ENCODE measurements around the gene TGFBR2. TPM values are rescaled to one million over a fixed set of nuclear protein-coding genes. Genes with fewer than 3 reads are reported as not detected.

Gene TGFBR2
- total RNA-seq, 1 experiment from 2014 or later = 22.5 TPM

DNA sequence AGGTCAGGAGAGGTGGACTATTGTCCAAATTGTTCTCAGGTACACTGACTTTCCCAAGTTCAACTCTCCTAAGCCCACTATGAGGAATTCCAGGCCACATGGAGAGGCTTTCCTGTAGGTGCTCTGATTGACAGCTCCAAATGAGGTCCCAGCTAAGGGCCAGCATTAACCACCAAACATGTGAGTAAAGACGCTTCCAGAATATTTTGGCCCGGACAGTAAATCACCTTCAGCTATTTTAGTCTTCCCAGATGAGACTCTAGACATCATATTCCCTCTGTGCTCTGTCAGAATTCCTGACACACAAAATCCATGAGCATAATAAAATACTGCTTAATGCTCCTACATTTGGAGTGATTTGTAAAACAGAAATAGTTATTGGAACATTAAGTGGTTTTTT is 135.5 kb downstream of the TGFBR2 start:
- H3K27me3 ChIP-seq (ENCODE audit: insufficient read depth, low read length) = no peaks in the 10 kb centered on the region
- intact Hi-C loops (cut with micrococcal nuclease) = loop anchor here (10.0 kb wide), 1 partner anchor 547 kb away; no protein-coding TSS in a partner anchor
- no peaks in the 10 kb centered on the region for H4K20me1 ChIP-seq (ENCODE audit: insufficient read depth)
- DNase-seq (ENCODE audit: low read depth, low spot score) = no peak
- H3K9ac ChIP-seq (ENCODE audit: low read length) = no peak overlapping the region
- H3K79me2 ChIP-seq (ENCODE audit: insufficient read depth, low read length) = no peaks in the 10 kb centered on the region
- H3K36me3 ChIP-seq (ENCODE audit: control insufficient read depth in 1 of 2, insufficient read depth in 2 of 2, low read length in 2 of 2) = no peaks in the 10 kb centered on the region
- no peak overlapping the region for H3K4me2 ChIP-seq (ENCODE audit: low read length)
- ChIA-PET CTCF (no interaction called here), POLR2A (no interaction called here), RAD21 (ENCODE audit: low non-redundant PET in 1 of 2, low total read pairs in 2 of 2, uncharacterized antibody in 2 of 2, unreplicated experiment in 2 of 2) (no interaction called here)
- no peak overlapping the region for H2AFZ ChIP-seq (ENCODE audit: low read depth, low read length, poor library complexity, severe bottlenecking)
- no peaks in the 10 kb centered on the region for H3K4me1 ChIP-seq (ENCODE audit: control insufficient read depth in 1 of 2, insufficient read depth in 2 of 2, low read length in 2 of 2)
- no peak overlapping the region for H3K4me3 ChIP-seq (replicated peaks in 1 of 2; ENCODE audit: low read depth in 1 of 2, low read length in 2 of 2)
- TF ChIP-seq FOSL1 (IDR thresholded peaks at IDR 0.05; ENCODE audit: low read depth) = no peak
- no peak for TF ChIP-seq YY1 (IDR thresholded peaks at IDR 0.05; ENCODE audit: extremely low read depth, insufficient replicate concordance, low read depth, low read length)
- TF ChIP-seq SP1 (IDR thresholded peaks at IDR 0.05; ENCODE audit: low read depth) = no peak
- TF ChIP-seq, protein P1, sequence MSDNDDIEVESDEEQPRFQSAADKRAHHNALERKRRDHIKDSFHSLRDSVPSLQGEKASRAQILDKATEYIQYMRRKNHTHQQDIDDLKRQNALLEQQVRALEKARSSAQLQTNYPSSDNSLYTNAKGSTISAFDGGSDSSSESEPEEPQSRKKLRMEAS (IDR thresholded peaks at IDR 0.05) = no peak
- BruUV-seq (replicated peaks) = no TSS peak
- H3K27ac ChIP-seq (ENCODE audit: low read depth, low read length) = no peak overlapping the region
- no peaks in the 10 kb centered on the region for H3K9me2 ChIP-seq (ENCODE audit: insufficient read depth)
- no peak for ATAC-seq
- no peaks in the 10 kb centered on the region for H3K9me3 ChIP-seq (ENCODE audit: control insufficient read depth in 1 of 2, insufficient read depth in 1 of 2, low read depth in 1 of 2, low read length in 2 of 2)

DNA sequence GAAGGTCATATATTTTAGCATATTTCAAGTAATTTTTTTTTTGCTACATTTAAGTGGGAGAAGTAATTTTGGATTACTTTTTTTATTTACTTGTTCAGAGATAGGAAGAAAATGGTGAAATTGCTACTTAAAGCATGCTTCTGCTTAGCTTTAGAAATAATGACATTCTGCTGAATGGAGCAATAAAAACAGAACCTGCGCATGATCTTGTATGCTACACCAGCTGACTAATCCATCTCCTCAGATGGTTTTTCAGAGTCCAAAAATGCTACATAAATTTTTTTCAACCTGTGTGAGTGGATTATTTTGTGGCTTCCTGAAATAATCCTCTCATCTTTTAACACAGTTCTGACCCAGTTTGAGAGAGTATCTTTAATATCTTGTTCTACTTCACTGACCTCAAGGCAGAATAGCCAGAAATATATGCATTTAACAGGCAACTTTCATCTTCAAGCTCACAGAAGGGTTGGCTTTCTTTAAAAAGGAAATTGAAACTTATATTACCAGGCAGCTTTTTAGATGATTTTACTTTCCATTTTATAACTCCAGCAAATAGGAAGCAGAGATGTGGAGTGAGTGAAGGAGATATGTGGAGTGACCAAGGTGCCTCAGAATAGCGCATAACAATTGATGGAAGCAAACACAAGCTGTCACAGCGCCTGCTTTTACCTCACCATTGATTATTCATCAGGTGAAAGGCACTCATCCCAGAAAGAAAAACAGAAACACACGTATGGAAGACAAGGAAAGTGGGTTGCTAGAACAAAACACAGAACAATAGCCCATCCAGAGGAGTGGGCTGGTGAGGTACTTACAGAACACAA is 136.6 kb downstream of the TGFBR2 start:
- no TSS peak for BruUV-seq (replicated peaks)
- CTCF ChIA-PET = interaction anchor here (1.1 kb wide), 1 partner anchor 701 kb away, joined by 3 read pairs; no protein-coding TSS in a partner anchor

More for the DNA sequence above, 136.6 kb downstream of the TGFBR2 start:
- Histone ChIP-seq H3K27ac (ENCODE audit: low read depth, low read length) (no peak overlapping the region), H3K36me3 (ENCODE audit: control insufficient read depth in 1 of 2, insufficient read depth in 2 of 2, low read length in 2 of 2) (no peaks in the 10 kb centered on the region), H2AFZ (ENCODE audit: low read depth, low read length, poor library complexity, severe bottlenecking) (peak overlapping the region; percentile 84), H3K9me3 (ENCODE audit: control insufficient read depth in 1 of 2, insufficient read depth in 1 of 2, low read depth in 1 of 2, low read length in 2 of 2) (no peaks in the 10 kb centered on the region), H4K20me1 (ENCODE audit: insufficient read depth) (no peaks in the 10 kb centered on the region), H3K4me2 (ENCODE audit: low read length) (no peak overlapping the region), H3K4me1 (ENCODE audit: control insufficient read depth in 1 of 2, insufficient read depth in 2 of 2, low read length in 2 of 2) (peaks cover 0 to 4% of the 10 kb centered on the region in 2 experiments; a peak in 1 of 4 replicates), H3K4me3 (replicated peaks in 1 of 2; ENCODE audit: low read depth in 1 of 2, low read length in 2 of 2) (no peak overlapping the region), H3K9ac (ENCODE audit: low read length) (no peak overlapping the region), H3K79me2 (ENCODE audit: insufficient read depth, low read length) (no peaks in the 10 kb centered on the region), H3K9me2 (ENCODE audit: insufficient read depth) (no peaks in the 10 kb centered on the region), H3K27me3 (ENCODE audit: insufficient read depth, low read length) (no peaks in the 10 kb centered on the region)
- ChIA-PET POLR2A (no interaction called here), RAD21 (ENCODE audit: low non-redundant PET in 1 of 2, low total read pairs in 2 of 2, uncharacterized antibody in 2 of 2, unreplicated experiment in 2 of 2) (no interaction called here)
- no peak for TF ChIP-seq SRF (IDR thresholded peaks at IDR 0.05; ENCODE audit: low read depth)
- TF ChIP-seq ELF1 (IDR thresholded peaks at IDR 0.05; ENCODE audit: borderline replicate concordance, low read depth) = no peak
- TF ChIP-seq EZH2phosphoT487 (IDR thresholded peaks at IDR 0.05; ENCODE audit: borderline replicate concordance) = no peak
- TF ChIP-seq, protein P2, sequence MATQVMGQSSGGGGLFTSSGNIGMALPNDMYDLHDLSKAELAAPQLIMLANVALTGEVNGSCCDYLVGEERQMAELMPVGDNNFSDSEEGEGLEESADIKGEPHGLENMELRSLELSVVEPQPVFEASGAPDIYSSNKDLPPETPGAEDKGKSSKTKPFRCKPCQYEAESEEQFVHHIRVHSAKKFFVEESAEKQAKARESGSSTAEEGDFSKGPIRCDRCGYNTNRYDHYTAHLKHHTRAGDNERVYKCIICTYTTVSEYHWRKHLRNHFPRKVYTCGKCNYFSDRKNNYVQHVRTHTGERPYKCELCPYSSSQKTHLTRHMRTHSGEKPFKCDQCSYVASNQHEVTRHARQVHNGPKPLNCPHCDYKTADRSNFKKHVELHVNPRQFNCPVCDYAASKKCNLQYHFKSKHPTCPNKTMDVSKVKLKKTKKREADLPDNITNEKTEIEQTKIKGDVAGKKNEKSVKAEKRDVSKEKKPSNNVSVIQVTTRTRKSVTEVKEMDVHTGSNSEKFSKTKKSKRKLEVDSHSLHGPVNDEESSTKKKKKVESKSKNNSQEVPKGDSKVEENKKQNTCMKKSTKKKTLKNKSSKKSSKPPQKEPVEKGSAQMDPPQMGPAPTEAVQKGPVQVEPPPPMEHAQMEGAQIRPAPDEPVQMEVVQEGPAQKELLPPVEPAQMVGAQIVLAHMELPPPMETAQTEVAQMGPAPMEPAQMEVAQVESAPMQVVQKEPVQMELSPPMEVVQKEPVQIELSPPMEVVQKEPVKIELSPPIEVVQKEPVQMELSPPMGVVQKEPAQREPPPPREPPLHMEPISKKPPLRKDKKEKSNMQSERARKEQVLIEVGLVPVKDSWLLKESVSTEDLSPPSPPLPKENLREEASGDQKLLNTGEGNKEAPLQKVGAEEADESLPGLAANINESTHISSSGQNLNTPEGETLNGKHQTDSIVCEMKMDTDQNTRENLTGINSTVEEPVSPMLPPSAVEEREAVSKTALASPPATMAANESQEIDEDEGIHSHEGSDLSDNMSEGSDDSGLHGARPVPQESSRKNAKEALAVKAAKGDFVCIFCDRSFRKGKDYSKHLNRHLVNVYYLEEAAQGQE (IDR thresholded peaks at IDR 0.05; ENCODE audit: low read depth) = no peak
- TF ChIP-seq TCF7L2 (IDR thresholded peaks at IDR 0.05; ENCODE audit: borderline replicate concordance, extremely low read depth, insufficient read depth, insufficient read length) = no peak
- TF ChIP-seq CEBPB (IDR thresholded peaks at IDR 0.05; ENCODE audit: low read depth) = no peak
- TF ChIP-seq ZNF274 (IDR thresholded peaks at IDR 0.05; ENCODE audit: low read depth, low read length) = no peak
- no peak for TF ChIP-seq SIN3A (IDR thresholded peaks at IDR 0.05; ENCODE audit: low read depth)
- TF ChIP-seq YY1 (IDR thresholded peaks at IDR 0.05; ENCODE audit: extremely low read depth, insufficient replicate concordance, low read depth, low read length) = no peak
- ATAC-seq = no peak
- intact Hi-C loops (cut with micrococcal nuclease) = loop anchor here (10.0 kb wide), 1 partner anchor 548 kb away; no protein-coding TSS in a partner anchor
- DNase-seq (ENCODE audit: low read depth, low spot score) = no peak
